IMR-90 (cell line): Measurements from ENCODE around the gene UST.
"Not testable (repeated sequence)": the region's sequence is repeated elsewhere in the genome, so short reads cannot be mapped to it uniquely, and the experiment has no call there.

Experiments used
- CEBPB ChIP-seq: IDR thresholded peaks from 2 replicates; pipeline ENCODE4 v1.6.1; 2012; ENCODE audit warnings: low read depth, low read length, improper control_type of control experiment
- CHD1 ChIP-seq: IDR thresholded peaks from 2 replicates; pipeline ENCODE4 v1.6.1; 2012; ENCODE audit warnings: low read depth, low read length, improper control_type of control experiment
- FOS ChIP-seq: fragments of 150-350 bp; IDR thresholded peaks from 2 replicates; pipeline ENCODE4 v1.6.1; 2016; ENCODE audit warnings: low read depth, low read length
- MAFK ChIP-seq: IDR thresholded peaks from 2 replicates; pipeline ENCODE4 v1.6.1; 2012; ENCODE audit warnings: low read depth, low read length, improper control_type of control experiment
- MAZ ChIP-seq: IDR thresholded peaks from 2 replicates; pipeline ENCODE4 v1.6.1; 2012; ENCODE audit warnings: low read depth, mild to moderate bottlenecking, low read length, improper control_type of control experiment, moderate library complexity, borderline replicate concordance
- MXI1 ChIP-seq: IDR thresholded peaks from 2 replicates; pipeline ENCODE4 v1.6.1; 2012; ENCODE audit warnings: low read depth, mild to moderate bottlenecking, low read length, moderate library complexity, borderline replicate concordance
- NFE2L2 ChIP-seq: fragments of 150-350 bp; IDR thresholded peaks from 2 replicates; pipeline ENCODE4 v1.6.1; 2016; ENCODE audit warnings: low read depth, mild to moderate bottlenecking, low read length
- POLR2A ChIP-seq: IDR thresholded peaks from 2 replicates; pipeline ENCODE4 v1.6.1; 2012; ENCODE audit warnings: mild to moderate bottlenecking, low read depth, low read length
- RAD21 ChIP-seq: IDR thresholded peaks from 2 replicates; pipeline ENCODE4 v1.6.1; 2012; ENCODE audit warnings: low read length, improper control_type of control experiment
- RCOR1 ChIP-seq: IDR thresholded peaks from 2 replicates; pipeline ENCODE4 v1.6.1; 2012; ENCODE audit warnings: mild to moderate bottlenecking, low read length, improper control_type of control experiment; ENCODE audit not compliant: insufficient replicate concordance
- RFX5 ChIP-seq: IDR thresholded peaks from 2 replicates; pipeline ENCODE4 v1.8.0; 2012; ENCODE audit warnings: low read depth, mild to moderate bottlenecking, low read length, moderate library complexity
- SMC3 ChIP-seq: fragments of 150-350 bp; IDR thresholded peaks from 2 replicates; pipeline ENCODE4 v1.6.1; 2016; ENCODE audit warnings: low read depth, mild to moderate bottlenecking, antibody characterized with exemption, low read length, moderate library complexity
- TF ChIP-seq, protein P1 (sequence below): conservative IDR thresholded peaks from 2 replicates; pipeline ENCODE4 v1.5.1; 2012; ENCODE audit warnings: mild to moderate bottlenecking, low read depth, low read length, improper control_type of control experiment
- TF ChIP-seq, protein P2 (sequence below): fragments of 150-350 bp; IDR thresholded peaks from 2 replicates; pipeline ENCODE4 v1.6.1; 2017; ENCODE audit warnings: mild to moderate bottlenecking, antibody characterized with exemption, low read length, low read depth

DNA sequence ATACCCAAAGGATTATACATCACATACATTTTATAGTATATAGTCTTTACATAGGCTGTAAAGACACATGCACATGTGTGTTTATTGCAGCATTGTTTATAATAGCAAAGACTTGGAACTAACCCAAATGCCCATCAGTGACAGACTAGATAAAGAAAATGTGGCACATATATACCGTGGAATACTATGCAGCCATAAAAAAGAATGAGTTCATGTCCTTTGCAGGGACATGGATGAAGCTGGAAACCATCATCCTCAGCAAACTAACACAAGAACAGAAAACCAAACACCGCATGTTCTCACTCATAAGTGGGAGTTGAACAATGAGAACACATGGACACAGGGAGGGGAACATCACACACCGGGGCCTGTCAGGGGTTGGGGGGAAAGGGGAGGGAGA, 231.5 kb downstream of the UST start:
- TF ChIP-seq, protein P1, sequence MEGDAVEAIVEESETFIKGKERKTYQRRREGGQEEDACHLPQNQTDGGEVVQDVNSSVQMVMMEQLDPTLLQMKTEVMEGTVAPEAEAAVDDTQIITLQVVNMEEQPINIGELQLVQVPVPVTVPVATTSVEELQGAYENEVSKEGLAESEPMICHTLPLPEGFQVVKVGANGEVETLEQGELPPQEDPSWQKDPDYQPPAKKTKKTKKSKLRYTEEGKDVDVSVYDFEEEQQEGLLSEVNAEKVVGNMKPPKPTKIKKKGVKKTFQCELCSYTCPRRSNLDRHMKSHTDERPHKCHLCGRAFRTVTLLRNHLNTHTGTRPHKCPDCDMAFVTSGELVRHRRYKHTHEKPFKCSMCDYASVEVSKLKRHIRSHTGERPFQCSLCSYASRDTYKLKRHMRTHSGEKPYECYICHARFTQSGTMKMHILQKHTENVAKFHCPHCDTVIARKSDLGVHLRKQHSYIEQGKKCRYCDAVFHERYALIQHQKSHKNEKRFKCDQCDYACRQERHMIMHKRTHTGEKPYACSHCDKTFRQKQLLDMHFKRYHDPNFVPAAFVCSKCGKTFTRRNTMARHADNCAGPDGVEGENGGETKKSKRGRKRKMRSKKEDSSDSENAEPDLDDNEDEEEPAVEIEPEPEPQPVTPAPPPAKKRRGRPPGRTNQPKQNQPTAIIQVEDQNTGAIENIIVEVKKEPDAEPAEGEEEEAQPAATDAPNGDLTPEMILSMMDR: not testable (repeated sequence)
- not testable (repeated sequence) for TF ChIP-seq FOS, POLR2A, SMC3, RAD21, RCOR1, CEBPB, MXI1, CHD1, MAZ, MAFK, NFE2L2, RFX5
- TF ChIP-seq, protein P2, sequence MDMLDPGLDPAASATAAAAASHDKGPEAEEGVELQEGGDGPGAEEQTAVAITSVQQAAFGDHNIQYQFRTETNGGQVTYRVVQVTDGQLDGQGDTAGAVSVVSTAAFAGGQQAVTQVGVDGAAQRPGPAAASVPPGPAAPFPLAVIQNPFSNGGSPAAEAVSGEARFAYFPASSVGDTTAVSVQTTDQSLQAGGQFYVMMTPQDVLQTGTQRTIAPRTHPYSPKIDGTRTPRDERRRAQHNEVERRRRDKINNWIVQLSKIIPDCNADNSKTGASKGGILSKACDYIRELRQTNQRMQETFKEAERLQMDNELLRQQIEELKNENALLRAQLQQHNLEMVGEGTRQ: not testable (repeated sequence)
